Prostate gland (tissue), 2 donors: ENCODE measurements around the gene DIPK1B.

Experiments
- CTCF ChIP-seq, 4 experiments: fragments of 200-600 bp in 2 of 4; fragments of 450-650 bp in 2 of 4; sonication (generic) in 2 of 4; IDR thresholded peaks; 1 replicate in 3 of 4; 2 replicates in 1 of 4; pipeline ENCODE4 v1.5.1; 2016 to 2019; ENCODE audit warnings: antibody characterized with exemption in 4 of 4, mild to moderate bottlenecking in 2 of 4, moderate library complexity in 2 of 4
- POLR2A ChIP-seq: fragments of 450-650 bp; IDR thresholded peaks from one replicate; pipeline ENCODE4 v1.6.1; 2016; ENCODE audit warnings: antibody characterized with exemption, mild to moderate bottlenecking
- POLR2AphosphoS5 ChIP-seq: sonication (generic); formaldehyde crosslinking; IDR thresholded peaks from one replicate; pipeline ENCODE4 v1.6.1; 2017; ENCODE audit warnings: antibody characterized with exemption

DNA sequence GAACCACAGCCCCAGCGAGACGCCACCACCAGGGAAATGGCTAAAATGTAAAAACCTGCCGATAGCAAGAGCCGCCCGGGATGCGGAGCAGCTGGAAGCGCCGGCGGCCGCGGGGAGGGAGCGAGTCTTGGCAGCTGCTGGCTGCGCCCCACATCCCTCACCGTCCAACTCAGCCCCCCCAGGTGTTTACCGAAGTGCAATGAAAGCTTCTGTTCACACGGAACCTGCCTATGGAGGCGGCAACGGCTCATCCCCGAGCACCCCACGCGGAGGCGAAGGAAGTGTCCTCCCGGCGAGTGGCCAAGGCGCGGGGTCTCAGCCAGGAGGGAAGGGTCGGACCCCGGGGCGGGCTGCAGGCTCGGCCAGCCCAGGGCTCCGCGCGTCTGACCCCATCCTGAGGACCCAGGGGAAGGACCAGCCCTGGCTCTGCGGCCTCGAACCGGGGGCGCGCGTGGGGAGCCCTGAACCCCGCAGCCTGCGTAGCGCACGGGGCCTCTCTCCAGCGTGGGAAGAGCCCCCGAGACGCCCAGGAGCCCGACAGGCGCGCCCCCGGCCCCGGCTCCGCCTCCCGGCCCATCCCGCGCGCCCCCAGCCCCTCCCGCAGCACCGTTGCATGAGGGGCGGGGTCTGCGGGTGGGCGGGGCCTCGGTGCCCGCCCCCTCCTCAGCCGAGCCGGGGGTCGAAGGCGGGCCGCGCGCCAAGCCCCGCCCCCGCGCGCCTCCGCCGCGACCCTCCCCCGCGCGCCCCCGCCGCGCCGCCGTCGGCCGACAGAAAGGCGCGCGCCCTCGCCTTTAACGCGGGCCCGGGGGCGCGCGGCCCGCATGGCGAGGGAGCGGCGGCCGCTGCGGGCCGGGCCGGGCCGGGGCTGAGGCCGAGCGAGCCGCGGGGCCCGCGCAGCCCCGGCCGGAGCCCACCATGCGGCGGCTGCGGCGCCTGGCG is at the start of gene DIPK1B:
- TF ChIP-seq CTCF (IDR thresholded peaks at IDR 0.05) (no peak), POLR2AphosphoS5 (no peak), POLR2A (no peak)
